ENCODE data around the gene DCST1.

The DCST1 gene

DNA sequence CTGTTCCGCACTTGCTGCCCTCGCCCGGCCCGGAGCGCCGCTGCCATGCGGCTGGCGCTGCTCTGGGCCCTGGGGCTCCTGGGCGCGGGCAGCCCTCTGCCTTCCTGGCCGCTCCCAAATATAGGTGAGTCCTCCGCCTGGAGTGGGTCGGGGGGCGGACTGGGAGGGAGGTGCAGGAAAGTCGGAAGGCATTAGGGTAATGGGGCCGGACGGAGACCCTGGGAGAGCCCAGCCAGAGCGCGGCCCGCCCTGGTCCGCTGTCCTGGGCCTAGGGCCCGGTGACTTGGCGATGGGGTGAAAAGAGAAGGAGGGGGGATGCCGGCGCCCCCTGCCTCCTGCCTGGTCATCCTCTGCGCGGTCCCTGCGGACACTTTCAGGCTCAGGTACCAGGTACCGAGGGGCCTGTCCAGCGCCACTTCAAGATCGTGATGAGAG, 17.7 kb downstream of the DCST1 start:
- peak overlapping the region; percentile 63 for H3K27ac ChIP-seq (ENCODE audit: low read length)
- H3K36me3 ChIP-seq (ENCODE audit: control insufficient read depth in 1 of 2, insufficient read depth in 2 of 2, low read length in 2 of 2): peaks cover 11 to 16% of the 10 kb centered on the region in 2 donors
- no peaks in the 10 kb centered on the region for H3K9me3 ChIP-seq (ENCODE audit: control insufficient read depth in 1 of 2, low read length in 2 of 2)
- peak overlapping the region; percentile 68 to 79 for H3K4me3 ChIP-seq (ENCODE audit: low read depth in 1 of 2, low read length in 2 of 2)
- H3K27me3 ChIP-seq (ENCODE audit: low read depth, low read length): no peaks in the 10 kb centered on the region
- peaks cover 12 to 22% of the 10 kb centered on the region in 2 donors for H3K4me1 ChIP-seq (ENCODE audit: control insufficient read depth in 1 of 2, insufficient read depth in 2 of 2, low read length in 2 of 2)

DNA sequence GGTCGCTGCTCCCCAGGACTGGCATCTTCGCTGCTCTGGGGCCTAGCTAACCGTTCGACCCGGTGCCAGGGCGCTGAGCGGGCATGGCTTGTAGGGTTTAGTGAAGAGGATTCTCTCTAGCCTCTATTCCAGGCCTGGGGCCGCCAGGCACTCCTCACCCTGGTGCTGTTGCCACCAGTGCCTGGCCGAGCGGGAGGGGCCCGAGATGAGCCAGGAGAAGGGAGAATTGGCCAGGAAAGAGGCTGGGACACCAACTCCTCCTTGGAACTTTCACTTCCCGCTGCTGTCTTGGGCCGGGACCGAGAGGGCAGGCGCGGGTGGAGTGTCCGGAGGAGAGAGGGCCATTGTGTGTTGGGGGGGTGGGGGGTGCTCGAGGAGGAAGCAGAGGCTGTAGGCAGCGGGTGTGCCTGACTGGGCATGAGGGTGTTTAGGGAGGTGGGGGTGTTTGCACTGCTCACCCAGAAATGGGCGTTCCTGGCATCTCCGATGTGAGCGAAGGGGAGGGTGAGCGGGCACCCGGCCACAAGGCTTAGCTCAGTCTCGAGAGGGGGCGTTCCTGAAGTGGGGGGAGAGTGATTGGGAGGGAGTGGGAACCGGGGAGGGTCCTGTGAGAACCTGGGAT, 18.3 kb downstream of the DCST1 start:
- H3K27me3 ChIP-seq (ENCODE audit: low read depth, low read length): no peaks in the 10 kb centered on the region
- H3K4me1 ChIP-seq (ENCODE audit: control insufficient read depth in 1 of 2, insufficient read depth in 2 of 2, low read length in 2 of 2): peaks cover 12 to 22% of the 10 kb centered on the region in 2 donors
- H3K27ac ChIP-seq (ENCODE audit: low read length): peak overlapping the region; percentile 63
- H3K36me3 ChIP-seq (ENCODE audit: control insufficient read depth in 1 of 2, insufficient read depth in 2 of 2, low read length in 2 of 2): peaks cover 15 to 22% of the 10 kb centered on the region in 2 donors
- H3K4me3 ChIP-seq (ENCODE audit: low read depth in 1 of 2, low read length in 2 of 2): peak overlapping the region; percentile 68 to 79
- no peaks in the 10 kb centered on the region for H3K9me3 ChIP-seq (ENCODE audit: control insufficient read depth in 1 of 2, low read length in 2 of 2)

DNA sequence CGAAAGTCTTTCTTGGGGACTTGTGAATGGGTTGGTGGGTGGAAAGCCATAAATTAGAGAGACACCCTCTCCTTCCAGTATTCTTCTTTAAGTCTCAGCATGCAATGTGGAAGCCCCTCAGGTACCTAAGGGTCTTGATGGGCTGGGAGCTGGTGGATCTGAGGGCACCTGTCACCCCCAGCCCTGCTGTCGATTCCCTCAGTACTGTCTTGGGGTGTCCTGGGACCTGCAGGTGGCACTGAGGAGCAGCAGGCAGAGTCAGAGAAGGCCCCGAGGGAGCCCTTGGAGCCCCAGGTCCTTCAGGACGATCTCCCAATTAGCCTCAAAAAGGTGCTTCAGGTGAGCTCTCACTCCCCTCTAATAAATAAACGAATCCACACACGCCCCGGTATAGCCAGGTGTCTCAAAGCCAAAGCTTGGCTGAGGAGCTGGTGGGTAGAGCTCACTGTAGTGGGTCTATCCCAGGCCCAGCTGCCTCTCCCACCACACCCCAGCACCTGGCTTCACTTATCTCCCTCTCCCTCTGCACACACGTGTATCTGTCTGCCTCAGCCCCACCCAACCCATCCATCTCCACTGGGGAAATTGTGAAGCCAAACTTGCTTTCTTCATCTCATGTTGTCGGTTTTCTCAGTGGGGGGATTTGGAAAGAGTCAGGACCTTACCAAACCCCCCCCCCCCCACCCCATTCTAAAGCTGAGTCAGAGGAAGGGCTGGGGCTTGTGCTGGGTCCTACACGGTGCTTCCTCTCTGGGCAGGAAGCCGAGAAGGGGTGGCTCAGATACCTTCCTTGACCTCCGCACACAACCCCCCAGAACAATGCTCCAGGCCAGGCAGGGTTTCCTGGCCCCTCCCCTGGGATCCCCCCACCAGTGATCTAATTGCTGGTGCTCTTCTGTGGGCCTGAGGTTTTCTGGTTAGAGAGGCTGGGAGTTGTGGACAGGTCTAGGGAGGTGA, 19.1 kb downstream of the DCST1 start:
- Histone ChIP-seq H3K4me1 (ENCODE audit: control insufficient read depth in 1 of 2, insufficient read depth in 2 of 2, low read length in 2 of 2) (peaks cover 12 to 22% of the 10 kb centered on the region in 2 donors), H3K27ac (ENCODE audit: low read length) (peak overlapping the region; percentile 63), H3K9me3 (ENCODE audit: control insufficient read depth in 1 of 2, low read length in 2 of 2) (no peaks in the 10 kb centered on the region), H3K27me3 (ENCODE audit: low read depth, low read length) (no peaks in the 10 kb centered on the region), H3K4me3 (ENCODE audit: low read depth in 1 of 2, low read length in 2 of 2) (peak overlapping the region; percentile 68 to 79), H3K36me3 (ENCODE audit: control insufficient read depth in 1 of 2, insufficient read depth in 2 of 2, low read length in 2 of 2) (peaks cover 20 to 30% of the 10 kb centered on the region in 2 donors)

DNA sequence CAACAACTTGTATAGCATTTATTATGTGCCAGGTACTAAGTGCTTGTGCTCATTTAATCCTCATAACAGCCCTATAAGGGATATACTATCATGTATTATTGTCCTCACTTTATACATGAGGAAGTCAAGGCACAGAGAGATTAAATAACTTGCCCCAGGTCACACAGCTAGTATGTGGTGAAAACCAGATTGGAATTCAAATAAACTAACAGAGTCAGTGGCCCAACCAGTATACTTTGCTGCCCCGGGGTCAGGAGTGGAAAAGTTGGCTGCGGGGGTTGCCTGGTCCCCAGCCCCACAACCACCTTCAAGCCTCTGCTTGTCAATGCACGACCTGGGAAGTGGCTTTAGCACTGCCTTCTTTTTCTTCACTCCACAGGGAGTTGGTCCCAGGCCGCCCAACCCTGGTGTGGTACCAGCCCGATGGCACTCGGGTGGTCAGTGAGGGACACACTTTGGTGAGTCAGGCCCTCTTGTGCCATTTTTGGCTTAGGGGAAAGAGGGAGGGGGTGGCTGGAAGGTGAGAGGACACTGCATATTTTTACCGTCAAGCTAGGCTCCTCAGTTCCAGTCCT, 20.0 kb downstream of the DCST1 start:
- peaks cover 25 to 38% of the 10 kb centered on the region in 2 donors for H3K36me3 ChIP-seq (ENCODE audit: control insufficient read depth in 1 of 2, insufficient read depth in 2 of 2, low read length in 2 of 2)
- H3K27ac ChIP-seq (ENCODE audit: low read length): no peak overlapping the region

DNA sequence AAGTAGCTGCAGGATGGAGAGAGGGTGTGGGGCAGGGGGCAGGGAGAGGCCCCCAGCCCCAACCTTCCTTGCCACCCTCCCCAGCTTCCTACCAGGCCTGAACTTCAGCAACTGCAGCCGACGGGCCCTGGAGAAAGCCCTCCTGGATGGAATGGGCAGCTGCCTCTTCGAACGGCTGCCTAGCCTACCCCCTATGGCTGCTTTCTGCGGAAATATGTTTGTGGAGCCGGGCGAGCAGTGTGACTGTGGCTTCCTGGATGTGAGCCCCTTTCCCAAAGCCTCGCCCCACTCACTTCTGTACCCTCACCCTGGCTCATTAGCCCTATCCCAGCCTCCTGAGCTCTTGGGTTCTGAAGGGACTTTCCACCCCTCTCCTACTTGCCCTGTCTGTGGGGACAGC, 23.5 kb downstream of the DCST1 start:
- Histone ChIP-seq H3K4me3 (ENCODE audit: low read depth in 1 of 2, low read length in 2 of 2) (no peak overlapping the region), H3K27ac (ENCODE audit: low read length) (no peak overlapping the region), H3K9me3 (ENCODE audit: control insufficient read depth in 1 of 2, low read length in 2 of 2) (no peaks in the 10 kb centered on the region), H3K36me3 (ENCODE audit: control insufficient read depth in 1 of 2, insufficient read depth in 2 of 2, low read length in 2 of 2) (peaks cover 28 to 45% of the 10 kb centered on the region in 2 donors), H3K27me3 (ENCODE audit: low read depth, low read length) (no peaks in the 10 kb centered on the region), H3K4me1 (ENCODE audit: control insufficient read depth in 1 of 2, insufficient read depth in 2 of 2, low read length in 2 of 2) (peaks cover 9 to 18% of the 10 kb centered on the region in 2 donors)

More for the DNA sequence above, 20.0 kb downstream of the DCST1 start:
- H3K27me3 ChIP-seq (ENCODE audit: low read depth, low read length): no peaks in the 10 kb centered on the region
- peaks cover 12 to 22% of the 10 kb centered on the region in 2 donors for H3K4me1 ChIP-seq (ENCODE audit: control insufficient read depth in 1 of 2, insufficient read depth in 2 of 2, low read length in 2 of 2)
- no peak overlapping the region for H3K4me3 ChIP-seq (ENCODE audit: low read depth in 1 of 2, low read length in 2 of 2)
- no peaks in the 10 kb centered on the region for H3K9me3 ChIP-seq (ENCODE audit: control insufficient read depth in 1 of 2, low read length in 2 of 2)

DNA sequence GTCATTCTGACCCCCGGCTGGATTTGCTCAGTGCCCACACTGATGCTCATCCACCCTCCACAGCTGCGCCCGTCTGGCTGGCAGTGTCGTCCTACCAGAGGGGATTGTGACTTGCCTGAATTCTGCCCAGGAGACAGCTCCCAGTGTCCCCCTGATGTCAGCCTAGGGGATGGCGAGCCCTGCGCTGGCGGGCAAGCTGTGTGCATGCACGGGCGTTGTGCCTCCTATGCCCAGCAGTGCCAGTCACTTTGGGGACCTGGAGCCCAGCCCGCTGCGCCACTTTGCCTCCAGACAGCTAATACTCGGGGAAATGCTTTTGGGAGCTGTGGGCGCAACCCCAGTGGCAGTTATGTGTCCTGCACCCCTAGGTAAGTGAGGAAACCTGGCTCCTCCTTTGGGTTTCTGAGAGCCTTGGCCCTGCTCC, 24.2 kb downstream of the DCST1 start:
- Histone ChIP-seq H3K9me3 (ENCODE audit: control insufficient read depth in 1 of 2, low read length in 2 of 2) (no peaks in the 10 kb centered on the region), H3K4me1 (ENCODE audit: control insufficient read depth in 1 of 2, insufficient read depth in 2 of 2, low read length in 2 of 2) (peaks cover 5 to 18% of the 10 kb centered on the region in 2 donors), H3K36me3 (ENCODE audit: control insufficient read depth in 1 of 2, insufficient read depth in 2 of 2, low read length in 2 of 2) (peaks cover 28 to 45% of the 10 kb centered on the region in 2 donors), H3K27ac (ENCODE audit: low read length) (no peak overlapping the region), H3K27me3 (ENCODE audit: low read depth, low read length) (no peaks in the 10 kb centered on the region), H3K4me3 (ENCODE audit: low read depth in 1 of 2, low read length in 2 of 2) (no peak overlapping the region)

DNA sequence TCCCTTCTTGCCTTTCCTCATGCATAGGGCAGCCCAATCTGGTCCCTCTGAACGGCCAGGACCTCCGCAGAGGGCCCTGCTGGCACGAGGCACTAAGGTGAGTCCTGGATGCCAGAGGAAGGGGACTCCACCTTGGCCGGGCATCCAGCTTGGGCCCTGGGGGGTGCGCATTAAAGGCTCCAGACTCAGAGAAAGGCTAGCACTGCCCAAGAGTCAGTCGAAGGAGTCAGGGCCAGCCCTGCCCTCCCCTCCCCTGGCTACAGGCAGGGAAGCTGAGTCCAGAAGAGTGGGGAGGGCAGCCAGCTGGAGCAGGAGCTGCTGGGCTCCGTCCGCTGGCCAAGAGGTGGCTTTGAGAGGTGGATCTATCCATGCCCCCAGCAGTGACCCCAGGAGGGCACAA, 27.1 kb downstream of the DCST1 start:
- Histone ChIP-seq H3K36me3 (ENCODE audit: control insufficient read depth in 1 of 2, insufficient read depth in 2 of 2, low read length in 2 of 2) (peaks cover 21 to 35% of the 10 kb centered on the region in 2 donors), H3K9me3 (ENCODE audit: control insufficient read depth in 1 of 2, low read length in 2 of 2) (no peaks in the 10 kb centered on the region), H3K4me3 (ENCODE audit: low read depth in 1 of 2, low read length in 2 of 2) (no peak overlapping the region), H3K27me3 (ENCODE audit: low read depth, low read length) (no peaks in the 10 kb centered on the region), H3K4me1 (ENCODE audit: control insufficient read depth in 1 of 2, insufficient read depth in 2 of 2, low read length in 2 of 2) (peaks cover 12 to 31% of the 10 kb centered on the region in 2 donors), H3K27ac (ENCODE audit: low read length) (no peak overlapping the region)

DNA sequence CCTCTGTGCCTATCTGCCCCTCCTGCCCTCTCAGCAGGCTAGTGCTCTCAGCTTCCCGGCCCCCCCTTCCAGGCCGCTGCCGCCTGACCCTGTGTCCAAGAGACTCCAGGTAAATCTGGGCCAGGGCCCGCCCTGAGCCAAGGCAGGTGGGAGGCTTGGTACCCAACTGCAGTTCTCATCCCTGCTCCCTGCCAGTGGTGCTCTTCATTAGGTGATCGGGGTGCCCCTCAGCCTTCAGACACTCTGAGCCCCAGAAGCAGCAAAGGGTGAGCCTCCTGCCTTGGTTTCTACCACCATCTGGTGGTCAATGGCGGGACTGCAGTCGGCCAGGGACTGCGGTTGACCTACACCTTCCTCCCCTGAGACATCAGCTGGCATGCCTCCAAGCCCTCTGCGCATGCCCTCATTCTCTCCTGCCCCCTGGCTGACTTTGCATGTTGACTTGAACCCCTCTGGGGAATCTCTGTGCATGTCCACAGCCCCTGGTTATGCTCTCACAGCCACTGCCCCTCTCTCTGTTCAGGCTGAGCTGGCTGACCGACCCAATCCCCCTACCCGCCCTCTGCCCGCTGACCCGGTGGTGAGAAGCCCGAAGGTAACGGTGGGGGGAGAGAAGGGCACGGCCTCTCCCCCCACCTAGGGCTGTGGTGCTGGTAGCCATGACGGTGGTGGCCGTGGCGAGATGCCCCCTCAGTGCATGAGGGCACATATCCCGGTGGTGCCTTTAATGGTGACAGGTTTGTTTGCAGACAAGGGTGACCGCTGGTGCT, 27.9 kb downstream of the DCST1 start:
- H3K9me3 ChIP-seq (ENCODE audit: control insufficient read depth in 1 of 2, low read length in 2 of 2): no peaks in the 10 kb centered on the region
- H3K4me3 ChIP-seq (ENCODE audit: low read depth in 1 of 2, low read length in 2 of 2): no peak overlapping the region
- no peak overlapping the region for H3K27ac ChIP-seq (ENCODE audit: low read length)
- peaks cover 15 to 27% of the 10 kb centered on the region in 2 donors for H3K36me3 ChIP-seq (ENCODE audit: control insufficient read depth in 1 of 2, insufficient read depth in 2 of 2, low read length in 2 of 2)
- no peaks in the 10 kb centered on the region for H3K27me3 ChIP-seq (ENCODE audit: low read depth, low read length)
- H3K4me1 ChIP-seq (ENCODE audit: control insufficient read depth in 1 of 2, insufficient read depth in 2 of 2, low read length in 2 of 2): peaks cover 12 to 31% of the 10 kb centered on the region in 2 donors

DNA sequence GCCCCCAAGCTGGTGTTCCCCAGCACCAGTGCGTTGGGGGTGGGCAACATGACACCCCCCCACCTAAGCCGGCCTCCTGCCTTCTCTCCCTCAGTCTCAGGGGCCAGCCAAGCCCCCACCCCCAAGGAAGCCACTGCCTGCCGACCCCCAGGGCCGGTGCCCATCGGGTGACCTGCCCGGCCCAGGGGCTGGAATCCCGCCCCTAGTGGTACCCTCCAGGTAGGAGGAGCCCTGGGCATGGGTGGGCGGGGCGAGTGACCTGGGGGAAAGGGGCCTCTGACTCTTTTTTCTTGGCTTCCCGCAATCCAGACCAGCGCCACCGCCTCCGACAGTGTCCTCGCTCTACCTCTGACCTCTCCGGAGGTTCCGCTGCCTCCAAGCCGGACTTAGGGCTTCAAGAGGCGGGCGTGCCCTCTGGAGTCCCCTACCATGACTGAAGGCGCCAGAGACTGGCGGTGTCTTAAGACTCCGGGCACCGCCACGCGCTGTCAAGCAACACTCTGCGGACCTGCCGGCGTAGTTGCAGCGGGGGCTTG, 28.6 kb downstream of the DCST1 start:
- Histone ChIP-seq H3K36me3 (ENCODE audit: control insufficient read depth in 1 of 2, insufficient read depth in 2 of 2, low read length in 2 of 2) (peaks cover 10 to 20% of the 10 kb centered on the region in 2 donors), H3K4me1 (ENCODE audit: control insufficient read depth in 1 of 2, insufficient read depth in 2 of 2, low read length in 2 of 2) (peaks cover 12 to 31% of the 10 kb centered on the region in 2 donors), H3K27ac (ENCODE audit: low read length) (no peak overlapping the region), H3K9me3 (ENCODE audit: control insufficient read depth in 1 of 2, low read length in 2 of 2) (no peaks in the 10 kb centered on the region), H3K27me3 (ENCODE audit: low read depth, low read length) (no peaks in the 10 kb centered on the region), H3K4me3 (ENCODE audit: low read depth in 1 of 2, low read length in 2 of 2) (peak overlapping the region in 1 of 2 donors; percentile 94)

DNA sequence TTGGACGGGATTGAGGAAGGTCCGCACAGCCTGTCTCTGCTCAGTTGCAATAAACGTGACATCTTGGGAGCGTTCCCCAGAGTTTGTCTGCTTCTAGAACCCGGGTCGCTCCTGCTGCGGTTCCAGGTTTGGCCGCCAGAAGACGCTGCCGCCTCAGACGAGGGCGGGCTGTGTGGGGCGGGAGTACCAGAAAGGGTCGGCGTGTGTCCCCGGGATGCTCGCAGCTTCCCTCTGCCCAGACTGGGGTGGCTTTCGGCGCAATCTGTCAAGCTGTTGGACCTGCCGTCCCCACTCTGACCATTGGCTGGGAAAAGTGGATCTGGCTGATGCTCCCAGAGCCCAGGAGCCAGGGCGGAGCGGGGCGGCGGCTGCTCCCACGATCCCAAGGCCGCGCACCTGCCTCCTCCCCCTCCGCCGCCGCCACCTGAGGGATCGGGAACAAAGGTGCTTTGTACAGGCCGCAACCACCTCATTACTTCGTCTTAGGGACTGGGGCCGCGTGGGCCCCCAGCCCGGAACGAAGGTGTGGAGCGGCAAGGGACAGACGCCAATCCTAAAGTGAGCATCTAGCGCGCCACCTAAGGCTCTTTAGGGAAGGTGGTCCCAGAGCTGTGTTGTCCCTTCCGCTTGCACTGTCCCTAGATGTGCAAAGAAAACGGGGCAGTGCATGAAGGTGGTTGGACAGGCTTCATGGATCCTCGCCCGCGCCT, 29.2 kb downstream of the DCST1 start:
- Histone ChIP-seq H3K36me3 (ENCODE audit: control insufficient read depth in 1 of 2, insufficient read depth in 2 of 2, low read length in 2 of 2) (peaks cover 8 to 14% of the 10 kb centered on the region in 2 donors), H3K27ac (ENCODE audit: low read length) (peak overlapping the region; percentile 63), H3K4me1 (ENCODE audit: control insufficient read depth in 1 of 2, insufficient read depth in 2 of 2, low read length in 2 of 2) (peaks cover 12 to 31% of the 10 kb centered on the region in 2 donors), H3K4me3 (ENCODE audit: low read depth in 1 of 2, low read length in 2 of 2) (peak overlapping the region; percentile 71 to 94), H3K27me3 (ENCODE audit: low read depth, low read length) (no peaks in the 10 kb centered on the region), H3K9me3 (ENCODE audit: control insufficient read depth in 1 of 2, low read length in 2 of 2) (no peaks in the 10 kb centered on the region)
